B cell (primary cell): ENCODE data around the gene ZNF358. TPM values are rescaled to one million over a fixed set of nuclear protein-coding genes. Genes with fewer than 3 reads are reported as not detected.

Source experiments
- ATAC-seq: fragments of 200-7000 bp; cut with Tn5 transposase; one replicate; pipeline ENCODE4 v1.10.0; 2021; ENCODE audit warnings: low read depth, mild to moderate bottlenecking, moderate number of reproducible peaks, moderate library complexity
- CTCF ChIA-PET: fragments of 350-600 bp; sonication (Branson Sonifier 250); formaldehyde crosslinking; loops from one replicate; lab custom pipeline; 2021; ENCODE audit warnings: antibody characterized with exemption, inconsistent platforms; lab: Charles Lee
- POLR2A ChIA-PET: fragments of 350-600 bp; sonication (Branson Sonifier 250); formaldehyde crosslinking; loops from one replicate; lab custom pipeline; 2021; ENCODE audit warnings: antibody characterized with exemption; lab: Charles Lee
- DNase-seq: peaks from one replicate; pipeline ENCODE4 v3.0.0; 2013
- H2AFZ ChIP-seq: 2 replicates; pipeline ENCODE4 v1.6.1; 2012; ENCODE audit warnings: mild to moderate bottlenecking, low read depth, low read length; ENCODE audit not compliant: insufficient read depth, poor library complexity, severe bottlenecking
- H3K27ac ChIP-seq, 2 donors: 1 replicate in 1 of 2; 2 replicates in 1 of 2; pipeline ENCODE4 v1.5.1; 2012 to 2013; ENCODE audit warnings: low read length in 2 of 2, mild to moderate bottlenecking in 2 of 2, moderate library complexity in 1 of 2
- H3K27me3 ChIP-seq, 4 experiments: fragments of 200-600 bp in 1 of 4; sonication (generic) in 1 of 4; replicated peaks in 1 of 4; 1 replicate in 2 of 4; 2 replicates in 2 of 4; pipeline versions ENCODE4 v1.6.1 to v1.7.0; 2013 to 2016; ENCODE audit warnings: low read length in 3 of 4, mild to moderate bottlenecking in 2 of 4, mixed read lengths in 1 of 4, moderate library complexity in 1 of 4; ENCODE audit not compliant: insufficient read depth in 4 of 4, control insufficient read depth in 3 of 4; ENCODE audit errors: control extremely low read depth in 1 of 4
- H3K36me3 ChIP-seq, 2 experiments: replicated peaks in 1 of 2; 1 replicate in 1 of 2; 2 replicates in 1 of 2; pipeline versions ENCODE4 v1.6.1 to v1.7.1; 2013; ENCODE audit warnings: low read length in 1 of 2; ENCODE audit not compliant: insufficient read depth in 2 of 2, control insufficient read depth in 1 of 2; ENCODE audit errors: control extremely low read depth in 1 of 2, extremely low read depth in 1 of 2
- H3K4me1 ChIP-seq, 2 donors: fragments of 200-600 bp in 1 of 2; sonication (generic) in 1 of 2; 1 replicate in 1 of 2; 2 replicates in 1 of 2; pipeline versions ENCODE4 v1.5.1 to v1.6.1; 2013 to 2017; ENCODE audit warnings: low read length in 2 of 2; ENCODE audit not compliant: control insufficient read depth in 2 of 2, insufficient read depth in 2 of 2
- H3K4me2 ChIP-seq: replicated peaks from 2 replicates; pipeline ENCODE3; 2012; ENCODE audit warnings: mild to moderate bottlenecking, low read depth, low read length; ENCODE audit not compliant: poor library complexity, severe bottlenecking
- H3K4me3 ChIP-seq, 5 experiments: fragments of 200-600 bp in 1 of 5; sonication (generic) in 1 of 5; 1 replicate in 3 of 5; 2 replicates in 2 of 5; pipeline versions ENCODE4 v1.5.1 to v1.7.0; 2011 to 2016; ENCODE audit warnings: low read length in 4 of 5, mild to moderate bottlenecking in 4 of 5, low read depth in 2 of 5, control low read depth in 1 of 5, moderate library complexity in 1 of 5; ENCODE audit not compliant: insufficient read depth in 1 of 5; ENCODE audit errors: control extremely low read depth in 1 of 5, extremely low read depth in 1 of 5
- H3K79me2 ChIP-seq: fragments of 200-600 bp; sonication (generic); one replicate; pipeline ENCODE4 v1.6.0; 2016; ENCODE audit warnings: low read length; ENCODE audit not compliant: control insufficient read depth, insufficient read depth
- H3K9ac ChIP-seq: fragments of 200-600 bp; sonication (generic); 2 replicates; pipeline ENCODE4 v1.6.1; 2017; ENCODE audit warnings: mild to moderate bottlenecking, low read length, moderate library complexity
- H3K9me3 ChIP-seq, 3 donors: one replicate each; pipeline versions ENCODE4 v1.6.1 to v1.7.1; 2013; ENCODE audit warnings: low read length in 2 of 3; ENCODE audit not compliant: control insufficient read depth in 2 of 3, insufficient read depth in 1 of 3; ENCODE audit errors: control extremely low read depth in 1 of 3
- H4K20me1 ChIP-seq: 2 replicates; pipeline ENCODE4 v1.6.0; 2012; ENCODE audit warnings: mild to moderate bottlenecking, low read length; ENCODE audit not compliant: insufficient read depth, control insufficient read depth, poor library complexity, severe bottlenecking
- H3K27ac Mint-ChIP-seq: one replicate; pipeline ENCODE4 v1.8.0; 2021; ENCODE audit warnings: mixed read lengths
- H3K27me3 Mint-ChIP-seq: one replicate; pipeline ENCODE4 v1.8.0; 2021; ENCODE audit warnings: mixed read lengths
- H3K4me1 Mint-ChIP-seq: one replicate; pipeline ENCODE4 v1.8.0; 2021; ENCODE audit warnings: mixed read lengths
- H3K4me3 Mint-ChIP-seq: one replicate; pipeline ENCODE4 v1.8.0; 2021; ENCODE audit warnings: mixed read lengths
- H3K9me3 Mint-ChIP-seq: one replicate; pipeline ENCODE4 v1.8.0; 2022; ENCODE audit warnings: mixed read lengths; ENCODE audit not compliant: insufficient read depth
- CTCF ChIP-seq: fragments of 200-600 bp; IDR thresholded peaks from one replicate; pipeline ENCODE4 v1.8.0; 2022; ENCODE audit warnings: antibody characterized with exemption, mild to moderate bottlenecking
- EZH2 ChIP-seq: IDR thresholded peaks from 2 replicates; pipeline ENCODE4 v1.6.1; 2012; ENCODE audit warnings: borderline replicate concordance, low read depth, mild to moderate bottlenecking, moderate library complexity, low read length; ENCODE audit not compliant: insufficient read depth, poor library complexity, severe bottlenecking
- WGBS: methylation state at CpG from one replicate; pipeline ENCODE4 v1.1.5; 2013; ENCODE audit warnings: missing lambda C conversion rate; ENCODE audit not compliant: insufficient coverage; 5-methylcytosine and 5-hydroxymethylcytosine counted together
- intact Hi-C: fragments of 100-400 bp; cut with micrococcal nuclease; formaldehyde crosslinking; loops from one replicate; pipeline ENCODE4 v1.10.0; 2022
- polyA plus RNA-seq: library from polyadenylated mRNA; depleted of rRNA; stranded (reverse); fragments of >200 nt; gene quantifications from 2 replicates; pipeline ENCODE4 v1.2.3, GENCODE V29; 2012
- total RNA-seq, 2 donors: library from RNA; stranded (reverse); fragments of 120-200 nt in 1 of 2; gene quantifications; 1 replicate in 1 of 2; 2 replicates in 1 of 2; pipeline versions ENCODE4 v1.2.3 to v1.2.4, GENCODE V29; 2013 to 2022

ZNF358 gene
- total and polyA plus RNA-seq, 2 donors (not counting 1 experiment from before 2014, with no cell fraction given): 8.5 to 17.5 TPM

DNA sequence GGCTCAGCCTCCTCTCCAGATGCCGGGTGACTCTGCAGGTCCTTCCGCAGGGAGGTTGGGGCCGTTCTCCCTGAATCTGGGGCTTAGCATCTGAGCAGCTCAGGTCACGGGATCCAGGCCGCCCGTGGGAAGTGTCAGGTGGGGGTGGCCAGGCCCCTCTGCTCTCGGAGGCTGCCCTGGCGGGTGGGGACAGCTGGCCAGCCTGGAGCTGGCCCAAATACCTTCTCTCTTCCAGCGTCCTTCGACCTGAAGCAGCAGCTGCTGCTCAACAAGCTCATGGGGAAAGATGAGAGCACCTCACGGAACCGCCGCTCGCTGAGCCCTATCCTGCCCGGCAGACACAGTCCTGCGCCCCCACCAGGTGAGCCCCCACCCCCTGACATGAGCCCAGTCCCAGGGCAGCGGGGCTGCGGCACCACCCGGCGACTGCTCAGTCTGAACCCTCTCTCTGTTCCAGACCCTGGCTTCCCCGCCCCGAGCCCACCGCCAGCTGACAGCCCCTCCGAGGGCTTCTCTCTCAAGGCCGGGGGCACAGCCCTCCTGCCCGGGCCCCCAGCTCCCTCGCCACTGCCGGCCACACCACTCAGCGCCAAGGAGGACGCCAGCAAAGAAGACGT, 46.1 kb upstream of the ZNF358 start:
- H3K27me3 Mint-ChIP-seq: no peaks in the 10 kb centered on the region
- H3K4me3 ChIP-seq: no peak overlapping the region
- H3K9me3 Mint-ChIP-seq: no peaks in the 10 kb centered on the region
- no peaks in the 10 kb centered on the region for H3K9me3 ChIP-seq
- DNase-seq (no peak), ATAC-seq (no peak)
- no peak overlapping the region for H3K4me3 Mint-ChIP-seq
- H3K27ac ChIP-seq: no peak overlapping the region
- H3K79me2 ChIP-seq: peaks cover 10% of the 10 kb centered on the region
- peaks cover 95% of the 10 kb centered on the region for H4K20me1 ChIP-seq
- H3K4me1 Mint-ChIP-seq: peaks cover 18% of the 10 kb centered on the region
- H3K27ac Mint-ChIP-seq: no peak overlapping the region
- intact Hi-C loops: no loop called here
- TF ChIP-seq CTCF (no peak), EZH2 (no peak)
- ChIA-PET CTCF (no interaction called here), POLR2A (no interaction called here)
- WGBS: 98% methylated on average over 27 of the region's 31 CpGs
- H3K4me2 ChIP-seq: no peak overlapping the region
- peaks cover 5 to 25% of the 10 kb centered on the region in 2 donors for H3K4me1 ChIP-seq
- no peaks in the 10 kb centered on the region for H3K27me3 ChIP-seq
- no peak overlapping the region for H3K9ac ChIP-seq
- H2AFZ ChIP-seq: no peak overlapping the region
- H3K36me3 ChIP-seq: peaks cover 5 to 72% of the 10 kb centered on the region in 2 experiments

DNA sequence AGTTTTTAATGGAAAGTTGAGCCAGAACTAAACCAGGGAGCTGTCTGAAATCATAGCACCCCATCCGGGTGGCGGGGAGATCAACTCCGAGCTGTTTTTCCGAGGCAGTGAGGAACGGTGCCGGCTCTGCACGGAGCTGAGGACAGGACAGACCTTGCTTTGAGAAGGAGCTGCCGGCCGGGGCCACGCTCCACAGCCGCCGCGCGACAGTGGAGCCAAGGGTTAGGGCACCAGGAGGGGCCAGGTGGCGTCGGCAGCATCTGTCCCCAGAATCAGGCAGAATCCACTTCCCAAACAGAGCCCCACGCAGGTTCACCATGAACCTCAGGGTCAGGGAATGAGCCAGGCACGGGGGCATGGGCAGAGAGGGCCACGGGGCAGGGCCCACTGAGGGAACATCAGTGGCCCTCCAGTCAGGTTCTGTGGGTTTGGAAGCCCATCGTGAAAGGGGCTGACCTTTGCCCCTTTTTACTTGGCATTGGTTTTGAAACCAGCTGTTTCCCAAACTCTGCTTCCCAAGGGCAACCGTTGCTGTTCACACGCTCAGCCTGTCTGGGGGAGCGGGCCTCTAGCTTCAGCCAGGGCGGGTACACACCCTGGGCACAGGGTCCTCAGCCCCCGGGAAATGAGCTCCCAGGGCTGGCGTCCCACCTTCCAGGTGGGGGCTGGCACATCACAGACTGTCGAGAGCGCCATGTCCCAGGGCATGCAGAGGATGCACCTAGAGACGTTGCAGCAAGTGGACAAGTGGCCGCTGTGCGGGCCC, 45.2 kb upstream of the ZNF358 start:
- Mint-ChIP-seq H3K27me3 (no peaks in the 10 kb centered on the region), H3K27ac (no peak overlapping the region), H3K9me3 (no peaks in the 10 kb centered on the region), H3K4me3 (no peak overlapping the region), H3K4me1 (peaks cover 19% of the 10 kb centered on the region)
- Histone ChIP-seq H3K9me3 (no peaks in the 10 kb centered on the region), H3K79me2 (peaks cover under 1% of the 10 kb centered on the region), H3K4me3 (no peak overlapping the region), H3K36me3 (peaks cover 5 to 63% of the 10 kb centered on the region in 2 experiments), H3K4me2 (no peak overlapping the region), H4K20me1 (peaks cover 95% of the 10 kb centered on the region), H3K9ac (no peak overlapping the region), H3K27ac (no peak overlapping the region), H3K27me3 (no peaks in the 10 kb centered on the region), H2AFZ (no peak overlapping the region), H3K4me1 (peaks cover 5 to 25% of the 10 kb centered on the region in 2 donors)
- DNase-seq: no peak
- WGBS: 95% methylated on average over 30 of the region's 31 CpGs
- ChIA-PET CTCF (no interaction called here), POLR2A (no interaction called here)
- intact Hi-C loops: no loop called here
- ATAC-seq: no peak
- TF ChIP-seq CTCF: no peak
